ENCODE measurements around the gene KRTAP4-9.
"Not testable (repeated sequence)": the region's sequence is repeated elsewhere in the genome, so short reads cannot be mapped to it uniquely, and the experiment has no call there.

DNA sequence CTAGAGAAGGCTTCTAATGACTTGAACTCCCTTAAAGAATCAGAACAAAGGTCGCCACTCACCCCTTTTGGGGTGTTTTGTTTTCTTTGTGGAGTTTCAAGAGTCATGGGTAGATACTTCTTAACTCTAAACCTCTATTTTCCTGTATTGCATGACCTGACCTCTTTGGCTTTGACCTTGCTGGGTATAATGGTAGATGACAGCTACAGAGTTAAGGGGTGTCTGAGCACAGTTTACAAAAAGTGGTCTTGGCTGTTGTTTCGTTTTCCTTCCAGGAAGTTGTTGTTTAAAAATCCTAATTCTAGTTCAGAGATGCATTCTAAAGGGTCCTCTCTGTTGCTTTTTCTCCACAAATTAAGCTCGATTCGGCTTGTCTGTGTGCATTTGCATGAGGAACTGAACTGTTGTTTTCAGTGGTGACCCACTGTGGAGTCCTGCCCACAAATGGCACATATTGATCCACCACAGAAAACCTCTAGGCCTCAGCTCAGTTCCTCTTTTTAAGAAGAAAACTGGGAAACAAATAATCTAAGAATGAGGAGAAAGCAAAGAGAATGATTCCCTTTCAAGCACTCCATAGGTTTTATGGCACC, 16.3 kb upstream of the KRTAP4-9 start:
- not testable (repeated sequence) for TF ChIP-seq CTCF (IDR thresholded peaks at IDR 0.05; ENCODE audit: low read length); EZH2phosphoT487 (IDR thresholded peaks at IDR 0.05; ENCODE audit: low read length); EZH2 (optimal IDR thresholded peaks at IDR 0.05; ENCODE audit: low read depth, low read length)

Data from MM.1S (cell line).